A673 (cell line): ENCODE results near the gene STXBP4. TPM values are rescaled to one million over a fixed set of nuclear protein-coding genes. Genes with fewer than 3 reads are reported as not detected.

Source experiments
- BruUV-seq: library from RNA; stranded (reverse); fragments of 400-500 nt; replicated peaks from 2 replicates; lab custom pipeline; 2021; lab: Mats Ljungman, UMichigan
- CTCF ChIA-PET: fragments of 300-600 bp; sonication (Branson Sonifier 250); formaldehyde crosslinking; loops from one replicate; lab custom pipeline; 2022; ENCODE audit warnings: antibody characterized with exemption; lab: Charles Lee
- POLR2A ChIA-PET: fragments of 300-600 bp; sonication (Branson Sonifier 250); formaldehyde crosslinking; loops from one replicate; lab custom pipeline; 2022; ENCODE audit warnings: antibody characterized with exemption; ENCODE audit not compliant: low non-redundant PET; lab: Charles Lee
- DNase-seq: peaks from one replicate; pipeline ENCODE4 v3.0.0-alpha.2; 2015; ENCODE audit warnings: low spot score
- H3K27ac ChIP-seq: fragments of 200-600 bp; sonication (generic); 2 replicates; pipeline ENCODE4 v1.5.1; 2016; ENCODE audit warnings: mixed run types, low read depth, mild to moderate bottlenecking, mixed read lengths, antibody characterized with exemption, low read length; ENCODE audit not compliant: poor library complexity, severe bottlenecking
- H3K27me3 ChIP-seq: fragments of 200-600 bp; sonication (generic); replicated peaks from 2 replicates; pipeline ENCODE4 v1.6.1; 2017; ENCODE audit warnings: mixed run types, low read depth, mild to moderate bottlenecking, mixed read lengths, antibody characterized with exemption, low read length; ENCODE audit not compliant: insufficient read depth, poor library complexity
- H3K36me3 ChIP-seq: fragments of 200-600 bp; sonication (generic); 2 replicates; pipeline ENCODE4 v1.6.1; 2016; ENCODE audit warnings: mixed run types, mild to moderate bottlenecking, mixed read lengths, antibody characterized with exemption, low read length; ENCODE audit not compliant: insufficient read depth, poor library complexity, severe bottlenecking
- H3K4me1 ChIP-seq: fragments of 200-600 bp; sonication (generic); 2 replicates; pipeline ENCODE4 v1.6.1; 2017; ENCODE audit warnings: mixed run types, mild to moderate bottlenecking, mixed read lengths, antibody characterized with exemption, low read length; ENCODE audit not compliant: insufficient read depth, poor library complexity, severe bottlenecking
- H3K4me3 ChIP-seq: fragments of 200-600 bp; sonication (generic); 2 replicates; pipeline ENCODE4 v1.5.1; 2016; ENCODE audit warnings: low read depth, mixed run types, mild to moderate bottlenecking, mixed read lengths, low read length; ENCODE audit not compliant: poor library complexity, severe bottlenecking
- H3K9me3 ChIP-seq: fragments of 200-600 bp; sonication (generic); 2 replicates; pipeline ENCODE4 v1.6.1; 2016; ENCODE audit warnings: mixed run types, low read depth, mild to moderate bottlenecking, mixed read lengths, antibody characterized with exemption, low read length; ENCODE audit not compliant: poor library complexity, severe bottlenecking
- EZH2 ChIP-seq: fragments of 200-600 bp; sonication (generic); IDR thresholded peaks from 2 replicates; pipeline ENCODE4 v1.6.1; 2017; ENCODE audit warnings: borderline replicate concordance, low read depth, mild to moderate bottlenecking, mixed read lengths, antibody characterized with exemption, low read length; ENCODE audit not compliant: poor library complexity, severe bottlenecking
- intact Hi-C: fragments of 100-400 bp; cut with micrococcal nuclease; formaldehyde crosslinking; loops from one replicate; pipeline ENCODE4 v1.10.0; 2022; ENCODE audit not compliant: unreplicated experiment
- total RNA-seq: library from RNA; stranded (reverse); gene quantifications from 2 replicates; pipeline ENCODE4 v1.2.3, GENCODE V29; 2021
- TF ChIP-seq, protein P1 (sequence below): fragments of 300-800, 200-600 bp; sonication (generic); conservative IDR thresholded peaks from 2 replicates; pipeline ENCODE4 v1.5.1; 2017; ENCODE audit warnings: low read depth, mild to moderate bottlenecking, antibody characterized with exemption, low read length, moderate library complexity, mixed read lengths

Gene STXBP4
- total RNA-seq, 1 experiment from 2014 or later, result 24.2 TPM

DNA sequence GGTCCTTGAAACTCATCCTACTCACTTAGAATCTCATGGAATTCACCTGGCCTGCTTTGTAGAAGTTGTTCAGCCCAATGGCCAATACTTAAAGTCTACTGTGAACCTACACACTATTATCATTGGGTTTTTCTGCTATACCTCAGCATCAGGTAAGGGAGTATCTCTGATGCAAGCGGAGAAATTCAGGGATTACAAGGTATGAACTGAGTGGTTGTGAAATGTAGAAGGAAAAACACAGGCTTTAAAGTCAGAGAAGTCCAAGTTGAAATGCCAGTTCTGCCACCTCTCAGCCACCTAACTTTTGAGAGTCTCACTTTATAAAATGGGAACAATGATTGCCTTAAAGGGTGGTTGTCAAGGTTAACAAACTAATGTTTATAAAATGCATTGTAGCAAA lies 31.1 kb upstream of the STXBP4 start:
- BruUV-seq, result no TSS peak
- DNase-seq, result no peak
- H3K9me3 ChIP-seq, result no peaks in the 10 kb centered on the region
- no peaks in the 10 kb centered on the region for H3K27me3 ChIP-seq
- H3K36me3 ChIP-seq, result peaks cover 49% of the 10 kb centered on the region
- H3K4me3 ChIP-seq, result no peak overlapping the region
- TF ChIP-seq, protein P1, sequence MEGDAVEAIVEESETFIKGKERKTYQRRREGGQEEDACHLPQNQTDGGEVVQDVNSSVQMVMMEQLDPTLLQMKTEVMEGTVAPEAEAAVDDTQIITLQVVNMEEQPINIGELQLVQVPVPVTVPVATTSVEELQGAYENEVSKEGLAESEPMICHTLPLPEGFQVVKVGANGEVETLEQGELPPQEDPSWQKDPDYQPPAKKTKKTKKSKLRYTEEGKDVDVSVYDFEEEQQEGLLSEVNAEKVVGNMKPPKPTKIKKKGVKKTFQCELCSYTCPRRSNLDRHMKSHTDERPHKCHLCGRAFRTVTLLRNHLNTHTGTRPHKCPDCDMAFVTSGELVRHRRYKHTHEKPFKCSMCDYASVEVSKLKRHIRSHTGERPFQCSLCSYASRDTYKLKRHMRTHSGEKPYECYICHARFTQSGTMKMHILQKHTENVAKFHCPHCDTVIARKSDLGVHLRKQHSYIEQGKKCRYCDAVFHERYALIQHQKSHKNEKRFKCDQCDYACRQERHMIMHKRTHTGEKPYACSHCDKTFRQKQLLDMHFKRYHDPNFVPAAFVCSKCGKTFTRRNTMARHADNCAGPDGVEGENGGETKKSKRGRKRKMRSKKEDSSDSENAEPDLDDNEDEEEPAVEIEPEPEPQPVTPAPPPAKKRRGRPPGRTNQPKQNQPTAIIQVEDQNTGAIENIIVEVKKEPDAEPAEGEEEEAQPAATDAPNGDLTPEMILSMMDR, result no peak
- TF ChIP-seq EZH2, result no peak
- POLR2A ChIA-PET, result no interaction called here
- intact Hi-C loops, result no loop called here
- H3K4me1 ChIP-seq, result no peaks in the 10 kb centered on the region
- no peak overlapping the region for H3K27ac ChIP-seq
- CTCF ChIA-PET, result no interaction called here

DNA sequence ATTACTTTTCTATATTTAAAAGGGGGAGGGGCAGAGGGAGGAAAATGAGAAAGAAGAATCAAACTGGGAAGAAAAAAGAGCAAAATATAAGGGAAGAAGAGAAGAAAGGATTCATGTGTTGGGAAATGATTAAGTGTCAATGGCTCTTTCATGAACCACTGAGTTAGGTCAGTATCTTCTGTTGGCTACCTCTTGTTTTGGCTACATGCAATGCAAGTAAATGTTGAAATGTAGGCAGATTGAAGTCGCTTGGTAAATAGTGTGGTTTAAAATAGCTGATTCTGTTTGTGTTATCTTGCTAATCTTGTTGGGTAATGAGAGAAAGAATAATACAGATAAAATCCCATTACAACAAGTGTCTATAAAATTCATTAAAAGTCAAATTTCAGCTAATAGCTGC lies 27.3 kb upstream of the STXBP4 start:
- Histone ChIP-seq H3K9me3 (no peaks in the 10 kb centered on the region), H3K27me3 (no peaks in the 10 kb centered on the region), H3K36me3 (peaks cover 36% of the 10 kb centered on the region), H3K4me3 (no peak overlapping the region), H3K27ac (no peak overlapping the region), H3K4me1 (no peaks in the 10 kb centered on the region)
- intact Hi-C loops, result no loop called here
- no TSS peak for BruUV-seq
- CTCF ChIA-PET, result no interaction called here
- TF ChIP-seq, protein P1, result no peak
- POLR2A ChIA-PET, result no interaction called here
- DNase-seq, result no peak

DNA sequence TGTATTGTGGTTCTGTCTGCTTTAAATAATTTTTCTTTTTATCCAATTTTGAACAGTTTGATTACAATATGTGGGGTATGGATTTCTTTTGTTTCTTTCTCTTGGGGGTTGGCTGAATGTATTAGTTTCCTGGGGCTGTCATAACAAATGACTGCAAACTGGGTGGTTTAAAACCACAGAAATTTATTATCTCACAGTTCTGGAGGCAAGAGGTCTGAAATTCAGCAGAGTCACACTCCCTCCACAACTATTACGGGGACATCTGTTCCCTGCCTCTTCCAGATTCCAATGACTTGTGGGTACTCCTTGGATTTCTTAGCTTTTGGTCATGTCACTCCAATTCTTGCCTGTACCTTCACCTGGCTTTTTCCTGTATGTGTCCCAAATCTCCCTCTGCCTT lies 23.8 kb upstream of the STXBP4 start:
- TF ChIP-seq, protein P1, result no peak
- TF ChIP-seq EZH2, result no peak
- H3K9me3 ChIP-seq, result no peaks in the 10 kb centered on the region
- ChIA-PET CTCF (no interaction called here), POLR2A (no interaction called here)
- H3K27ac ChIP-seq, result no peak overlapping the region
- H3K27me3 ChIP-seq, result no peaks in the 10 kb centered on the region
- DNase-seq, result no peak
- peaks cover 27% of the 10 kb centered on the region for H3K36me3 ChIP-seq
- no peak overlapping the region for H3K4me3 ChIP-seq
- no peaks in the 10 kb centered on the region for H3K4me1 ChIP-seq
- intact Hi-C loops, result no loop called here
- no TSS peak for BruUV-seq
